PC-3 (cell line): Measurements from ENCODE around the gene TRPM5. TPM values are rescaled to one million over a fixed set of nuclear protein-coding genes. Genes with fewer than 3 reads are reported as not detected.

ENCODE experiments used
- ATAC-seq: fragments of 200-7000 bp; cut with Tn5 transposase; 2 replicates; pipeline ENCODE4 v1.9.1; 2020; ENCODE audit warnings: mild to moderate bottlenecking, moderate library complexity
- BruUV-seq: library from RNA; stranded (reverse); fragments of 400-500 nt; replicated peaks from 2 replicates; lab custom pipeline; 2021; lab: Mats Ljungman, UMichigan
- CTCF ChIA-PET: fragments of 300-600 bp; sonication (Branson Sonifier 250); formaldehyde crosslinking; loops from one replicate; lab custom pipeline; 2022; ENCODE audit warnings: antibody characterized with exemption; lab: Charles Lee
- POLR2A ChIA-PET: fragments of 300-600 bp; sonication (Branson Sonifier 250); formaldehyde crosslinking; loops from one replicate; lab custom pipeline; 2022; ENCODE audit warnings: antibody characterized with exemption; ENCODE audit not compliant: unreplicated experiment; lab: Charles Lee
- DNase-seq: peaks from one replicate; pipeline ENCODE4 v3.0.0-alpha.2; 2015
- H2AFZ ChIP-seq: fragments of 300-600 bp; sonication (generic); 2 replicates; pipeline ENCODE4 v1.6.0; 2016; ENCODE audit warnings: antibody characterized with exemption, low read length
- H3F3A ChIP-seq: fragments of 300-600 bp; sonication (generic); one replicate; pipeline ENCODE4 v1.6.0; 2017; ENCODE audit warnings: antibody characterized with exemption, low read length, control low read depth, mild to moderate bottlenecking; ENCODE audit not compliant: unreplicated experiment
- H3K27ac ChIP-seq: fragments of 300-600 bp; sonication (generic); 2 replicates; pipeline ENCODE4 v1.5.1; 2016; ENCODE audit warnings: mild to moderate bottlenecking, low read length
- H3K27me3 ChIP-seq: fragments of 300-600 bp; sonication (generic); 2 replicates; pipeline ENCODE4 v1.6.1; 2016; ENCODE audit warnings: low read length, mixed read lengths
- H3K36me3 ChIP-seq: fragments of 300-600 bp; sonication (generic); 2 replicates; pipeline ENCODE4 v1.6.1; 2016; ENCODE audit warnings: low read depth, mixed run types, low read length, mixed read lengths
- H3K4me1 ChIP-seq: fragments of 300-600 bp; sonication (generic); 2 replicates; pipeline ENCODE4 v1.5.1; 2016; ENCODE audit warnings: low read length; ENCODE audit not compliant: insufficient read depth
- H3K4me2 ChIP-seq: fragments of 300-600 bp; sonication (generic); 2 replicates; pipeline ENCODE4 v1.6.0; 2016; ENCODE audit warnings: low read length
- H3K4me3 ChIP-seq: fragments of 300-600 bp; sonication (generic); 2 replicates; pipeline ENCODE4 v1.5.1; 2016; ENCODE audit warnings: mild to moderate bottlenecking, low read length, mixed read lengths
- H3K79me2 ChIP-seq: fragments of 300-600 bp; sonication (generic); 2 replicates; pipeline ENCODE4 v1.6.1; 2017; ENCODE audit warnings: low read length, mixed read lengths
- H3K9ac ChIP-seq: fragments of 300-600 bp; sonication (generic); 2 replicates; pipeline ENCODE4 v1.6.0; 2016; ENCODE audit warnings: mild to moderate bottlenecking, low read length
- H3K9me2 ChIP-seq: fragments of 300-600 bp; sonication (generic); replicated peaks from 2 replicates; pipeline ENCODE4 v1.6.1; 2016; ENCODE audit warnings: mixed run types, low read length, mixed read lengths
- H3K9me3 ChIP-seq: fragments of 300-600 bp; sonication (generic); 2 replicates; pipeline ENCODE4 v1.6.1; 2016; ENCODE audit warnings: low read length, mixed read lengths
- H4K20me1 ChIP-seq: fragments of 300-600 bp; sonication (generic); 2 replicates; pipeline ENCODE4 v1.6.1; 2016; ENCODE audit warnings: low read length, mixed read lengths
- EZH2 ChIP-seq: fragments of 300-600 bp; sonication (generic); IDR thresholded peaks from one replicate; pipeline ENCODE4 v1.6.1; 2017; ENCODE audit warnings: antibody characterized with exemption, mild to moderate bottlenecking, low read length; ENCODE audit not compliant: unreplicated experiment
- EZH2phosphoT487 ChIP-seq: fragments of 300-600 bp; sonication (generic); IDR thresholded peaks from 2 replicates; pipeline ENCODE4 v1.6.1; 2018; ENCODE audit warnings: mild to moderate bottlenecking, antibody characterized with exemption, low read length, borderline replicate concordance
- intact Hi-C: fragments of 100-400 bp; cut with micrococcal nuclease; formaldehyde crosslinking; loops from 2 replicates; pipeline ENCODE4 v1.9.0; 2023
- total RNA-seq: library from RNA; depleted of rRNA; stranded (reverse); fragments of >200 nt; gene quantifications from 2 replicates; pipeline ENCODE4 v1.2.3, GENCODE V29; 2014
- TF ChIP-seq, protein P1 (sequence below): fragments of 300-600 bp; sonication (generic); conservative IDR thresholded peaks from 2 replicates; pipeline ENCODE4 v1.5.1; 2017; ENCODE audit warnings: antibody characterized with exemption, low read depth, mild to moderate bottlenecking, low read length

Gene TRPM5
- total RNA-seq, 1 experiment from 2014 or later = not detected

DNA sequence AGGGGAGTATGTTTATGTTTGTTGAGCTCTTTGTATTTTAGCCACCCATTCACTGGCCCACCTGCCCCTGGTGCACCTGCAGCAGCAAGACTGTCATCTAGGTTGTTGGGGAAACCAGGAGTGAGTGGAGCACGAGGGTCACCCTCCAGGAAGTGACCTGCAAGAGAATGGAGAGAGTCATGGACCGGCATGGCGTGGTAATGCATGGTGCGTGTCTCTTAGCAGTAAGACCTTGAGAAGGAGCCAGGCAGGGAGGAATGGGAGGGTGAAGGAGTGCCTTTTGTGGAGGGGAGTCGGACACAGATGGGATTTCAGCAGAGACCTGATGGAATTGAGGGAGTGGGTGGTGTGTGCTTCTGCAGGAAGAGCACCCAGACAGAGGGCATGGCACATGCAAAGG is 38.4 kb upstream of the TRPM5 start:
- no peaks in the 10 kb centered on the region for H3K36me3 ChIP-seq
- ChIA-PET POLR2A (no interaction called here), CTCF (no interaction called here)
- peaks cover 14% of the 10 kb centered on the region; the same call in 1 of the 2 replicates for H3K27me3 ChIP-seq
- BruUV-seq = no TSS peak
- no peak overlapping the region for H3K9ac ChIP-seq
- peaks cover 8% of the 10 kb centered on the region for H3K9me3 ChIP-seq
- no peak overlapping the region for H3K4me2 ChIP-seq
- intact Hi-C loops = no loop called here
- H4K20me1 ChIP-seq = no peaks in the 10 kb centered on the region
- H3K4me3 ChIP-seq = no peak overlapping the region
- H3K79me2 ChIP-seq = no peaks in the 10 kb centered on the region
- H3K27ac ChIP-seq = no peak overlapping the region
- ATAC-seq (no peak), DNase-seq (no peak)
- H2AFZ ChIP-seq = no peak overlapping the region
- TF ChIP-seq EZH2phosphoT487 (no peak), EZH2 (no peak)
- TF ChIP-seq, protein P1, sequence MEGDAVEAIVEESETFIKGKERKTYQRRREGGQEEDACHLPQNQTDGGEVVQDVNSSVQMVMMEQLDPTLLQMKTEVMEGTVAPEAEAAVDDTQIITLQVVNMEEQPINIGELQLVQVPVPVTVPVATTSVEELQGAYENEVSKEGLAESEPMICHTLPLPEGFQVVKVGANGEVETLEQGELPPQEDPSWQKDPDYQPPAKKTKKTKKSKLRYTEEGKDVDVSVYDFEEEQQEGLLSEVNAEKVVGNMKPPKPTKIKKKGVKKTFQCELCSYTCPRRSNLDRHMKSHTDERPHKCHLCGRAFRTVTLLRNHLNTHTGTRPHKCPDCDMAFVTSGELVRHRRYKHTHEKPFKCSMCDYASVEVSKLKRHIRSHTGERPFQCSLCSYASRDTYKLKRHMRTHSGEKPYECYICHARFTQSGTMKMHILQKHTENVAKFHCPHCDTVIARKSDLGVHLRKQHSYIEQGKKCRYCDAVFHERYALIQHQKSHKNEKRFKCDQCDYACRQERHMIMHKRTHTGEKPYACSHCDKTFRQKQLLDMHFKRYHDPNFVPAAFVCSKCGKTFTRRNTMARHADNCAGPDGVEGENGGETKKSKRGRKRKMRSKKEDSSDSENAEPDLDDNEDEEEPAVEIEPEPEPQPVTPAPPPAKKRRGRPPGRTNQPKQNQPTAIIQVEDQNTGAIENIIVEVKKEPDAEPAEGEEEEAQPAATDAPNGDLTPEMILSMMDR = no peak
- no peaks in the 10 kb centered on the region for H3F3A ChIP-seq
- no peaks in the 10 kb centered on the region for H3K4me1 ChIP-seq
- no peaks in the 10 kb centered on the region for H3K9me2 ChIP-seq

DNA sequence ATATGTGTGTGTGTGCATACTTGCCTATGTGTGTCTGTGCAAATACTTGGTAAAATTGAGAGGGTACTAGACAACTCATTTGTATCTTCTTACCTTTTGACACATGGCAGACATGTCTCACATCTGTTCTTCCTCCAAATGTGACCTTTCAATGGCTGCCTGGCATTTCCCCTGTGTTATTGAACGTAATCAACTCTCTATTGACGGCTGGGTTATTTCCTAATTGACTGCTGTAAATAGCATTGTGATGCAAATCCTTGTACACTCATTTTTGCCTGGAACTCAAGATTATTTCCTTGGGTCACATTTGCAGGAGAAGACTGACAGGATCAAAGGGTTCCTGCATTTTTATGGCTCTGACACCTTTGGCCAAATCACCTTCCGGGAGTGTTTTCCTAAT is 37.9 kb upstream of the TRPM5 start:
- no peaks in the 10 kb centered on the region for H3F3A ChIP-seq
- no peak overlapping the region for H3K4me2 ChIP-seq
- H3K27me3 ChIP-seq = peaks cover 14% of the 10 kb centered on the region; the same call in 1 of the 2 replicates
- CTCF ChIA-PET = no interaction called here
- no TSS peak for BruUV-seq
- no peaks in the 10 kb centered on the region for H4K20me1 ChIP-seq
- H3K4me3 ChIP-seq = no peak overlapping the region
- peaks cover 3% of the 10 kb centered on the region for H3K9me3 ChIP-seq
- intact Hi-C loops = no loop called here
- no peaks in the 10 kb centered on the region for H3K9me2 ChIP-seq
- no peak overlapping the region for H2AFZ ChIP-seq
- H3K36me3 ChIP-seq = no peaks in the 10 kb centered on the region
- no peak for TF ChIP-seq EZH2
- TF ChIP-seq, protein P1 = no peak
- TF ChIP-seq EZH2phosphoT487 = no peak
- no peaks in the 10 kb centered on the region for H3K79me2 ChIP-seq
- DNase-seq = no peak
- H3K27ac ChIP-seq = no peak overlapping the region
- H3K9ac ChIP-seq = no peak overlapping the region
- H3K4me1 ChIP-seq = no peaks in the 10 kb centered on the region
- no peak for ATAC-seq
- POLR2A ChIA-PET = no interaction called here

DNA sequence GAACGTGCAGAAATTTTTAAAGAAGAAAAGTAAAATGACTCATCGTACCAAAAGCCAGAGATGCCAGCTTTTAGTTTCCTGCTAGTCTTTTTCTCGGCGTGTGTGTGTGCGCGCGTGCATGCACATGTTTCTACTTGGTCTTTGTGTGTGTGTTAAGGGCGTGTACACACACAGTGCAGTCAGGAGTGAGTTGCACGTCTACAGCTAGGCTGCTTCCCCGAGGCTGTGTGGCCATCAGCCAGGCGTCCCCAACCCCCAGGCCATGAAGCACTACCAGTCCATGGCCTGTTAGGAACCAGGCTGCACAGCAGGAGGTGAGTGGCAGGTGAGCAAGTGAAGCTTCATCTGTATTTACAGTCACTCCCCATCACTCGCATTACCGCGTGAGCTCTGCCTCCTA is 36.9 kb upstream of the TRPM5 start:
- Histone ChIP-seq H3F3A (no peaks in the 10 kb centered on the region), H3K79me2 (no peaks in the 10 kb centered on the region), H3K4me3 (no peak overlapping the region), H3K9ac (no peak overlapping the region), H3K27me3 (peaks cover 14% of the 10 kb centered on the region; the same call in 1 of the 2 replicates), H3K4me2 (no peak overlapping the region), H4K20me1 (no peaks in the 10 kb centered on the region), H3K4me1 (no peaks in the 10 kb centered on the region), H3K9me3 (no peaks in the 10 kb centered on the region), H3K27ac (no peak overlapping the region), H3K36me3 (no peaks in the 10 kb centered on the region), H2AFZ (no peak overlapping the region), H3K9me2 (no peaks in the 10 kb centered on the region)
- intact Hi-C loops = no loop called here
- no peak; the same call in 1 of the 2 replicates for ATAC-seq
- POLR2A ChIA-PET = no interaction called here
- DNase-seq = no peak
- CTCF ChIA-PET = interaction anchor here (0.5 kb wide), 1 partner anchor 305 kb away, joined by 3 read pairs; no protein-coding TSS in a partner anchor
- no TSS peak for BruUV-seq
- TF ChIP-seq, protein P1 = no peak
- TF ChIP-seq EZH2phosphoT487 (no peak), EZH2 (no peak)
